SIG-M5 treated with dmso at 0.1 percent for 504 hours (cell line): Measurements from ENCODE around the gene CDCP1.

Experiments
- DNase-seq: peaks from one replicate; lab custom pipeline; 2025; ENCODE audit not compliant: unreplicated experiment; lab: John Stamatoyannopoulos, UW

Gene CDCP1

DNA sequence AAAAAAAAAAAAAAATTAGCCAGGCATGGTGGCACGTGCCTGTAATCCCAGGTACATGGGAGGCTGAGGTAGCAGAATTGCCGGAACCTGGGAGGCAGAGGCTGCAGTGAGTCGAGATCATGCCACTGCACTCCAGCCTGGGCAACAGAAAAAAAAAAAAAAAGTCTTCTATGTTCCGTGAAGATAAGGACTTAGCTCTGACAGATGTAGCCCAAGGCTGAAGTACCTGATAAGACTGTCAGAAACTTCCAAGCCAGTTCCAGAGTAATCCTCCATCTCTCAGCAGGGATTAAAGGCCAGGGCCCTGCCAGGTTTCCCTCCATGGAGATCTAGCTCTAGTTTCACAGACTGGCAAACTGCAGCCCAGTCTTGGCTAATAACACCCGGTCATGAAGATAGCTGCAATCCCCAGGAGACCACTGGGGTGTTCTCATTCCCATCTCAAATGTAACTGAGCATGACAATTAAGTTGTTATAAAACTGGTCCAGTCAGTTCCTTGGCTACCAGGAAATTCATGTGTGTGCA lies 8.5 kb downstream of the CDCP1 start:
- DNase-seq, result no peak

DNA sequence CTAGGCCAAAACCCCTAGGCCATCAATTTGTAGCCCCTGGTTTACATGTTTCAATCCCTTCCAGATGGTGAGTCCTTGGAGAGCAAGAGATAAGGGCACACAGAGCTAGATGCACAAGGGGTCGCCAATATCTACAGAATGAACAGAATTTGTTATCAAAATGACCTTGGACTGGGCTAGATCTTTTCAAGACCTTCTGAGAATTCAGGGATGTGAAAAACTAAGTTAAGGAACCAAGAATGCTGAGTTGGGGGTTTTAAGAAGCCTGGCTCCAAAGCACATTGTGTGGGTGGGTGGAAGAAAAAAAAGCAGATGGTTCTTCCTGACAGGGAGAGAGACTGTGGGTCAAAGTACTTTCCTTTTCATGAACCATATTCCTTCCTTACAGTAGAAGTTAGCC lies 10.2 kb downstream of the CDCP1 start:
- no peak for DNase-seq

DNA sequence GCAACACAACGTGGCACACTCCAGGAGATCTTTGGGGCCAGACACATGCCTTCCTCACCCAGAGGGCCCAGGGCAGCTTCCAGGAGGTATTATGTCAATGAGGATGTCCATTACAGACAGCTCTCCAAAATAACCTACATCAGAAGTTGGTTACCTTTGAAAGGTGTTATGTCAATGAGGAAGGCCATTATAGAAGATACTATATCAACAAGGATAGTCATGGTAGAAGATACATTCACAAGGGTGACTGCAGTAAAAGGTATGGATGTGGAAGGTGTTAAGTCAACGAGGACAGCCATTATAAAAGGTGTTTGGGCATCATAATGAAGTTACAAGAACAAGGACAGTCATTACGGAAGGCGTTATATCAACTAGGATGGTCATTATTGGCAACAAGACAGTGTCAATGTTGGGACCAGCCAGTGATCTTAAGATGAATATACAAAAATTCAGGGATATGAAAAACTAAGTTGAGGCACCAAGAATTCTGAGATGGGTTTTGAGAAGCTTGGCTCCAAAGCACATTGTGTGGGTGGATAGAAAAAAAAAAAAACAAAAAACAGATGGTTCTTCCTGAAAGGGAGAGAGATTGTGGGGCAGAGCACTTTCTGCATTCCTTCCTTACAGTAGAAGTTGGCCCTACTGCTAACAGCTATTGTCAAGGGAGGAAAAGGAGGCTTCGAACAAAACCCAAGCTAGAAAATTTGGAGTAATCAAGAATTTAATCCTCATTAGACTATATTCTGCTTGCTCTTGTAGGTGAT lies 11.2 kb downstream of the CDCP1 start:
- DNase-seq, result no peak

DNA sequence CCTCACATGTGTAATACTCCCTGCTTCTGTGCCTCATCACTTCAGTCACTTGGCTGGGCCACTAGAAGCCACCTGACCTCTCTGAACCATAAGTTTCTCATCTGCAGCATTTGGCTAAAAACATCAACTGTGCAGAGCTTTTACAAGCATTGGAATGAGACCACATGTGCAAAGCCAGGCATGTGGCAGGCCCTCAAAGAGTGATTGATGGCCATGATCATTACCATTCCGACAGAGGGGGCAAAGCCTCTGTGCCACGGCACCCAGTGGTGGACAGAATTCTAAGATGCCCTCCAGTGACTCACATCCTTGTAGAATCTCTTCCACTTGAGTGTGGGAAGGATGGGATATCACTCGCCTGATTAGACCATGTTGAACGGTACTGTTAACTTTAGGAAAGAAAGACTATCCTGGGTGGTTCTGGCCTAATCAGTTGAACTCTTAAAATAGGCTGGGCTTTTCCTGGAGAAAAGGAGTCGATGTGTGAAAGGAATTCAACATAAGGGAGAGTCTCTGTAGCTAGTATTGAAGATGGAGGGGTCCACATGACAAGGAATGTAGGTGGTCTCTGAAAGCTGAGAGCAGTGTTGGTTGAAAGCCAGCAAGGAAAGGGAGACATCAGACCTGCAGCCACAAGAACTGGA lies 13.5 kb downstream of the CDCP1 start:
- no peak for DNase-seq

DNA sequence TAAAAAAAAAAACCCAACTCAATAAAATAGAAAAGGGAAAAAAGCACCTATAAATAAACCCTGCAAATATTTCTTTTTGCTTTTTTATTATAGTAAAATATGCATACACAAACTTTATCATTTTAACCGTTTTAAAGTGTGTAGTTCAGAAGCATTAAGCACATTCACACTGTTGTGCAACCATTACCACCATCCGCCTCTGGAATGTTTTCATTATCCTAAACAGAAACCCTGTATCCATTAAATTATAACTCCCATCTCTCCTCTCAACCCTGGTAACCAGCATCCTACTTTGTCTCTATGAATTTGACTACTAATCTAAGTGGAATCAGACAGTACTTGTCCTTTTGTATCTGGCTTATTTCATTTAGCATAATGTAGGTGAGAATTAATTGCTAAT lies 15.0 kb downstream of the CDCP1 start:
- DNase-seq, result no peak

DNA sequence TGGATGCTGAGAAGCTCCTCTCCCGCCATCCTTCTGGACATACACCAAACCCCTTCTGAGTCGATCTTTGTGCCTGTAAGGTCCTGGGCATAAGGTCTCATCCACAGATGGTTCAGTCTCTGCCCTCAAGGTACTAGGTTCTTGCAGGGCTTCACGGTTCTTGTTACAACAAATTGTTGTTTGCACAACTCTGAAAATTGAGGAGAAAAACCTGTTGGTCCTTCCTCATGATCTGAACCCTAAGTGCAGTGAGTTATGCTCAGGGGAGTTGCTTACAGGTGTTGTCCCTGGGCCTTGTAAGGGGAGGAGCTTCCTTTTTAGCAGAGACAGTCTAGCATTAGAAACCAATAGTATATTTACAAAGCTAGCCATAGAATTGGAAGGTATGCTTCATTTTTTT lies 15.7 kb downstream of the CDCP1 start:
- DNase-seq, result no peak

DNA sequence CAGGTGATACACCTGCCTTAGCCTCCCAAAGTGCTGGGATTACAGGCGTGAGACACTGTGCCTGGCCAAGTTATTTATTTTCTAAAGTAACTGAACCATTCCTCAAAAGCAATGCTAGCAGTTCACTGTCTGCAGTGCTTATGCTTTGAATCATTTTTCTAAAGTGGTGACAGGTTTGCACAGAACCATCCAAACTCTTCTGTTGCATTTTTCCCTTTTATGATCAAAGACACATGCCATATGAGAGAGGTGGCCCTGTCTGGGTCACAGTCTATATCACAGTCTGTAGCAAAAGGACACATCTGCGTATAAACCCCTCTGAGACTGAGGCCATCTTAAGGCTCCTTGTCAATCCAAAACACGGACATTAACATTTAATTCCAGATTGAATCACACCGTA lies 17.2 kb downstream of the CDCP1 start:
- DNase-seq, result no peak

DNA sequence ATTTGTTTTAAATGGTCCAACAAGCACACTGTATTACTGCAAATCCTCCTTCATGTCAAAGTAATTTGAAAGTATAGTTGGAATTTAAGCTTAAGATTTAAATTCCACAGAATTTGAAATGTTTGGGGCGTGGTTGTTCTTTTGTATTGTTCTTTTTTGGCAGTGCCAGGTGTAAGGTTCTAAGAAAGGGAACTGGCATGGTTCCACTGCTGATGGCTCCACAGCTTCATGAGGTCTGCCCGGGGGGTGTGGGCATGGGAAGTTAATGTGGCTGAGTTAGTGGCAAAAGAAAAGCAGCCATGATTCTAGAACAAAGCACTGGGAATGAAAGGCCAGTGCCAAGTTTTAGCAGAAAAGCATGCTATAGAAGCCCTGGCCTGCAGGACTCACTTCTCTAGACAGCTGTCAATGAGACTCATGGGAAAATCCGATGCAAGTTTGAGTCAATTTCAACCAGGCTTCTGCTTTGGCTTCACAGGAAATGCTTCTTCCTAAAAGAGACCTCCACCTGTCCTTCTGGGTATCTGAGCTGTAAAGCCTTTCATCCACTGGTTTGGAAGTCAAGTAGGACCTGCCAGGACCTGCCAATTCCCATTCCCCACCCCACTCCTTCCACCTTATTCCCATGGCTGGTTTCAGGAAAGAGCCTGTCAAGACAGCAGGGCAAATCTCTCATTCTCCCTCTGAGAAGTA lies 18.9 kb downstream of the CDCP1 start:
- no peak for DNase-seq

DNA sequence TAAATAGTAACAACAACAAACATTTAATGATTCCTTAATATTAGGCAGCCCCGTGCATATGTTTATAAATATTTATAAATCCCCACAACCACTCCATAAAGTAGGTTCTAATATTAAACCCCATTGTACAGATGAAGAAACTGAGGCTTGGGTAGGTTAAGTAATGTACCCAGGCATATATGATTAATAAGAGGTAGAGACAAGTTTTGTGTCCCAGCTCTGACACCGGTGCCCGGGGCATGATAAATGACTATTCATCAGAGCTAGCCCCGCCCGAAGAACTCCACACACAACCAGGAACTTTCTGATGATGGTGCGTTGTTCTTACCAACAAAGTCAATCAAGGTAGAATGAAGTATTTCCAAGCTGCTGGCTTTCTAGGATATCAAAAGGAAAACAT lies 19.4 kb downstream of the CDCP1 start:
- DNase-seq, result no peak

DNA sequence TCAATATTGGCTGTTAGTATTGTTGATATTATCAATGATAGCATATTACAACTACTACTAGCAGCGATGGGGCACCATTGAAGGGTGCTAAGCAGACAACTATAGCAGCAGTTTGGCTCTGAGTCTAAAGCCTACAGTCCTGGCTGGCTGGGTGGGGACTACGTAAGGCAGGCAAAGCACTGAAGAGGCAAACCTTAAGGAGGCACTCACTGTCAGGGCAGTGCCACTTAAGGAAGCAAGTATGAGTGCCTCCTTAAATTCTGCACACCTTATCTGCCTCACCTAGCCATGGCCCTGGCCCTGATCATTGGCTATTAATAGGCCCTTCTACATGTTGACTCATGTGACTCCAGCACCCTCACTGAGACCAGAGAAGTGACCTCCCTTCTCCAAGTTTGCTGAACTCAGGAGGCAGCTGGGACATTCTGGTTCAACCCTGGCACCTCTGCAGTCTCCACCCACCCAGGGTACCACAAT lies 20.6 kb downstream of the CDCP1 start:
- DNase-seq, result no peak

DNA sequence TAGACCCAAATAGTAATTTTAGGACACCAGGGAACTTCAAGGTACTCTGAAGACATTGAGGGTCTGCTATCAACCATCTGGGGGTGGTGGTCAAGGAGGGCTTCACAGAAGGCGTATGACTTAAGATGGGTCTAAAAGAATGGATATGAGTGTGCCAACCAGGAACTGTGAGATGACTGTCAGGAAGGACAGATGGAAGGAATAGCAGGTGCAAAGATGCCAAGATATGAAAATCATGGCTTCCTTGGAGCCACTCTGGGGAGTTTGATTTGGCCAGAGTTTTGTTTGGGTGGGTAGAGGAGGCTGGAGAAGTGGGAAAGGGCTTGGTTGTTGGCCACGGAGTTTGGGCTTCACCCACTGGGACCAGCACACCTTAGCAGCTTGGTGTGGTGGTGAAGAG lies 21.2 kb downstream of the CDCP1 start:
- no peak for DNase-seq

DNA sequence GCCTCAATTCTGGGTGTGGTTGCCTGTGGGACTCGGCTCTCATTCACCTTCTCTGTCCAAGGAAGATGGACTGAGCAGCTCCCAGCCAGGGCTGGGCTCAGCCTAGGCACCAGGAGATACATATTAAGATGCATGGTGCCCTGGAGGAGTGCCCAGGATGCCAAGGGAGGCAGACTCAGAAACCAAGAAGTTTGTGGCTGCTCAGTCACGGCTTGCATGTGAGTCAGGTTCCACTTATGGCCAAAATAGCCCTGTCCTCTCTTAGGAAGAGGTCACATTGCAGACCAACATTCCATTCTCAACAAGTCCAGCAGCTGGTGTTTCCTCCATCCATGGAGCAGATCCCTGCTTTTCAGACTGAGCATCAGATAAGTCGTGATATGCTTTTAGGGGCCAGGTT lies 21.8 kb downstream of the CDCP1 start:
- DNase-seq, result no peak

DNA sequence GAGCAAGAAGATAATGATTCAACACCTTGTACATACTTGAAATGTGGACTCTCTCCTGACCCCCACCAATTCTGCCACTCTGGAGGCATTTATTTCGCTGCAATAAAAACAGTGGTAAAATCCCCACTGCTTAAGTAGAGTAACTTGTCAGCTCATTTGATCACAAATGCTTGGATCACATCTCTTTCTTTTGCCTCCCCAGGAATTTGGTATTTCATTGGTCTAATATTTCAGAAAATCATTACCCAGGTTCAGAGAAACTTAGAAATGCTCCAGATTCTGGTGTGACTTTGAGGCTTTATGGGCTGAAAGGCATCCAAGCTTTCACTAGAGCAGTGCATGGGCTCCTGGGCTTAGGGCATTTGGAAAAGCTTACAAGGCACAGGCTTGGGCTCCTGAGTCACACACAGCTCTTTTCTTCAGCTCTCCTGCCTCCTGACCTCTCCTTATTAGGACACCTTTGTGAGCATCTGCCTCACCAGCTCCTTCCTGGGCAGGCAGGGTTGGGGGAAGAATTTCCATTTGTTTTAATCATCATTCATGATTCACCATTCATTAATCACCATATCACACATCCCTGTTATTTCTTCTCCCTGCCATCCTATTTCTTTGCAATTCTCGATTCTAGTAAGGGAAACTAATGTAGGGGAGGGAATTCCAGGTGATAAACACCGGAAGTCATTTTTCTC lies 22.5 kb downstream of the CDCP1 start:
- no peak for DNase-seq

DNA sequence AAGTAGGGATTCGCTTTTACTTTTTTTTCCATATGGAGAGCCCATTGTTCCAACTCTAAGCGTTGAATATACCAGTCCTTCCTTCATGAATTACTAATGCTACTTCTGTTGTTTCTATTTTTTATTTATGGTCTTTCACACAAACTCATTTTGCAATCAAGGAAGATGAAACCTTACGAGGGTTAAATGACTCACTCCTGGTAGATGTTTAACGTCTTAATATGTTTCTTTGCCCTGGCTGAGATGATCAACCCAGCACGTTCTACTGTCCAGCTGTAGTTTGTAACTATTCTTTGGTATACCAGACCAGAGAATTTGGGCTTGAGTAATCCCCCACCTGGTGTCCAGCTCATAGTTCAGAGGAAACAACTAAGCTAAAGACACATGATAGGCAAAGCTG lies 23.1 kb downstream of the CDCP1 start:
- peak; percentile 12 for DNase-seq

DNA sequence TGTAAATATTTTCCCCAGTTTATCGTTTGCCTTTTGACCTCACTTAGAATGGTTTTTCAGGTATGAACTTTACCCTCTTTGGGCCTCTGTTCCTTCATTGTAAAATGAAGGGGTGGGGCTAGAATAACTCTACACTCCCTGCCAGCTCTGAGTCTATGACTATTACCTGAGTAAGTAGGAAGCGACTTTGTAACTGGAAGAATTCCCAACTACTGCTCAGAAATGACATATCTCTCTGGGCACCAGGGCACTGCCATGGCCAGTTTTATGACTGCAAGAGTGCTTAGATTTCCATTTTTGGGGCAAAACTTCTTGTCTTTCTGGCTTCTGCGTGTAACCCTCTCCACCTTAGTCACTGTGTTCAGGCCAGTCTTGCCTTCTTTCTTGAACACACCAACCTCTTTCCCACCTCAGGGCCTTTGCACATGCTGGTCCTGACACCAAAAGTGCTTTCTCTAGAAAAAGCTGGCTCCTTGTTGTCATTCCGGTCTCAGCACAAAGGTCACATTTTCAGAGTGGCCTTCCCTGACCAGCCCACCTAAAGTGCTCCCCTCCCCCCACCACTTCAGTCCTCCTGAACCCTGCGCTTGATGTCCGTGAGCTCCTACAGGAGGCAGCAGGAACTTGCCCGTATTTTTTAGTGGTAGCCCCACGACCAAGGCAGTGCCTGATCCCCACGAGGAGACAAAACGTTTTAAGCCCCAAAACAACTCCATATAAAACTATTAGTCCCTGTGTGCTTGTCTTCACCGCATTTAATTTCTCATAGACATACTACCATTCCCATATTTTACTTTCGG lies 25.6 kb downstream of the CDCP1 start:
- DNase-seq, result no peak

DNA sequence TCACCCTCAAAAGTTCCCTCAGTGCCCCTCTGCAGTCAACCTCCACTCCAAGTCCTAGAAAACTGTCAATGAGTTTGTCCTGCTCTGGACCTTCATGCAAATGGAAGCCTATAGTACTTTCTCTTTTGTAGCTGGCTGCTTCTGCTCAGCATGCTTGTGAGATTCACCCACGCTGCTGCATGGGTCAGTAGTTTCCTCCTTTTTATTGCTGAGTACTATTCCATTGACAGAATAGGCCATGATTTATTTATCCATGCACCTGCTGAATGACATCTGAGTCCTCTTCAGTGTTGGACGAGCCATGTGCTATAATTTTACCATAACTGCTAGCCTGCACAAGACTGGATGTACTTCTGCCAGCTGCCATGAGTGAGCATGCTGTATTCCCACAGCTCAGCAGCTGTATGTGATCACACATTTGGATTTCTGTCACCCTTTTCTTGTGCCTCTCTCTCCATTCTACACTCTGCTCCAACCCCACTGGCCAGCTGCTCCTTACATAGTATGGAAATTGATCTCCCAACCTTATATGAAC lies 26.3 kb downstream of the CDCP1 start:
- DNase-seq, result no peak

DNA sequence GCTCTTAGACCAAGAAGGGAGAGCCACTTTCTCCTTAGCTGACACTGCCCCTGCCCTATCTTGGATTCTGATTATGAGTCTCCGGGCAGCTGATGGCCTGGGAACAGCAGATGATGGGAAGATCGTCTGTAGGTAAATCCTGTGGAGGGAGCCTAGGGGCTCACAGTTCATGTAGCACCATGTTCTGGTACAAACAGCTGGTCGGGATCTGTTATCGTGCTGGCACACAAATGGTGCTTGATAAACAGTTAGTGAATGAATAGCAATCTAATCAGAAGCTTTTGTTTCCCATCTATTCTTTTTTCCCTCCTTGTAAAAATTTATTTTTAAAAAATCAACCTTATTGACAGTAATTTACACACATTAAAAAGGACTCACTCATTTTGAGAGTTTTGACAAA lies 26.8 kb downstream of the CDCP1 start:
- no peak for DNase-seq

DNA sequence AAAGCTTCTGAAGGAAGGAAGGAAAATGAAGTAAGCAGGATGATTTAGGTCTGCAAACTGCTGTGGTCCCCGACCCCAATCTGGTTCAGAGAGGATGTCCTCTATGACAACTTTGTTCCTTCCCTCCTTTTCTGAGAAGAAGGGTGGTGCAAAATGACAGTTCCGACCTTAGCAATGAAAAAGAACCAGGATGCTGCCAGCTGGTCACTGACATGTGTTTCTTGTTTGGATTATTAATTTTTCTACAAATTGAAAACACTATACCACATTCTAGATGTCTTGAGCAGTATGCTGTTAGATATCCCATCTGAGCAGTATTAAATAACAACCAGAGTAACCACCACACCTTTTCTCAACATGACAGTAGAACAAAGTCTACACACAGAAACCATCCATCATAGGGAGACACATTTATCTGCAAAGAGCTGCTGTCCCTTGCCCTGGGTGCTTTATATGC lies 27.5 kb downstream of the CDCP1 start:
- no peak for DNase-seq

DNA sequence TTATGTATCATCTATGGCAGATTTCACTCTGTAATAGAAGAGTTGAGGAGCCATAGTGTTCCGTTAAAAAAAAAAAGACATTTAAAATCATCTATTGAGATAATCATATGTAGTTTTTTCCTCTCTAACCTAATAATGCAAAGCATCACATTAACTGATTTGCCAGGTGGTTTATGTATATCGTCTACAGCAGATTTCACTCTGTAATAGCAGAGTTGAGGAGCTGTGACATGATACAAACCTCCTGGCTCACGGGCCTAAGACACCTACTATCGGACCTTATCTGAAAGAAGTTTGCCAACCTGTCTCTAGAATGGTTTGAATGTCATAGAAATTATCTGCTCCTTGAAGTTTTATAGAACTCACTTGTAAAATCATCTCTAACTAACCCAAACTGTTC lies 29.8 kb downstream of the CDCP1 start:
- no peak for DNase-seq

DNA sequence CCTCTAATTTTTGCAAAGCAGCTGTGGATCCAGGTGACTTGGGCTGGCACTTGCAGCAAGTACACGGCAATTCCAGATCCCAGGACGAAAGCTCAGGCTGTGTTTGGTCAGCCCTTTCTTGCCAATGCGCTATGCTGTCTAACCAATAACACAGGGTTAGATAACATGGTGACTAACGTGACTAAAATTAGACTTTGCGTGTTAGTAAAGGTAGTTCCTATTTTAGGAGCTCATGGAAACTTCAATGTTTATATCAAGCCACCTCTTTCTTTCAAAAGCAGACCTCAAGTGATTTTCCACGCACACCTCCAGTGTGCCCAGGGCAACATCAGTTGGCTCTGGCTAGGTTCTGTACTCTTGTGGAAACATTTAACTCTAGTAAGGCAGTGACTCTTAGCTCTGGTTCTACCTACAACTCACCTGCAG lies 32.5 kb downstream of the CDCP1 start:
- DNase-seq, result no peak
